IMR-90 (cell line): Measurements from ENCODE around the gene KRT6A.

Experiments used
- BHLHE40 ChIP-seq: fragments of 150-350 bp; IDR thresholded peaks from 2 replicates; pipeline ENCODE4 v1.6.1; 2016; ENCODE audit warnings: mild to moderate bottlenecking, low read depth, low read length
- CEBPB ChIP-seq: IDR thresholded peaks from 2 replicates; pipeline ENCODE4 v1.6.1; 2012; ENCODE audit warnings: low read depth, low read length, improper control_type of control experiment
- CHD1 ChIP-seq: IDR thresholded peaks from 2 replicates; pipeline ENCODE4 v1.6.1; 2012; ENCODE audit warnings: low read depth, low read length, improper control_type of control experiment
- CTCF ChIP-seq: conservative IDR thresholded peaks from 2 replicates; pipeline ENCODE4 v1.5.1; 2012; ENCODE audit warnings: mild to moderate bottlenecking, low read depth, low read length, improper control_type of control experiment
- FOS ChIP-seq: fragments of 150-350 bp; IDR thresholded peaks from 2 replicates; pipeline ENCODE4 v1.6.1; 2016; ENCODE audit warnings: low read depth, low read length
- MAFK ChIP-seq: IDR thresholded peaks from 2 replicates; pipeline ENCODE4 v1.6.1; 2012; ENCODE audit warnings: low read depth, low read length, improper control_type of control experiment
- MXI1 ChIP-seq: IDR thresholded peaks from 2 replicates; pipeline ENCODE4 v1.6.1; 2012; ENCODE audit warnings: low read depth, mild to moderate bottlenecking, low read length, moderate library complexity, borderline replicate concordance
- POLR2A ChIP-seq: IDR thresholded peaks from 2 replicates; pipeline ENCODE4 v1.6.1; 2012; ENCODE audit warnings: mild to moderate bottlenecking, low read depth, low read length
- RAD21 ChIP-seq: IDR thresholded peaks from 2 replicates; pipeline ENCODE4 v1.6.1; 2012; ENCODE audit warnings: low read length, improper control_type of control experiment
- RFX5 ChIP-seq: IDR thresholded peaks from 2 replicates; pipeline ENCODE4 v1.8.0; 2012; ENCODE audit warnings: low read depth, mild to moderate bottlenecking, low read length, moderate library complexity
- SMC3 ChIP-seq: fragments of 150-350 bp; IDR thresholded peaks from 2 replicates; pipeline ENCODE4 v1.6.1; 2016; ENCODE audit warnings: low read depth, mild to moderate bottlenecking, antibody characterized with exemption, low read length, moderate library complexity
- USF2 ChIP-seq: fragments of 150-350 bp; IDR thresholded peaks from 2 replicates; pipeline ENCODE4 v1.6.1; 2017; ENCODE audit warnings: mild to moderate bottlenecking, antibody characterized with exemption, low read length, low read depth
- TF ChIP-seq, protein P1 (sequence below): fragments of 150-350 bp; IDR thresholded peaks from 2 replicates; pipeline ENCODE4 v1.6.1; 2016; ENCODE audit warnings: low read depth, mild to moderate bottlenecking, low read length, moderate library complexity, borderline replicate concordance

GRCh38 chr12:52525661-52526499 is 32.8 kb upstream of the KRT6A start:
- no peak for TF ChIP-seq POLR2A
- no peak for TF ChIP-seq CTCF
- TF ChIP-seq FOS, result no peak
- TF ChIP-seq SMC3, result no peak
- TF ChIP-seq RAD21, result no peak
- no peak for TF ChIP-seq MAFK
- no peak for TF ChIP-seq BHLHE40
- TF ChIP-seq CEBPB, result no peak
- TF ChIP-seq MXI1, result no peak
- no peak for TF ChIP-seq USF2
- no peak for TF ChIP-seq RFX5
- TF ChIP-seq CHD1, result no peak
- TF ChIP-seq, protein P1, sequence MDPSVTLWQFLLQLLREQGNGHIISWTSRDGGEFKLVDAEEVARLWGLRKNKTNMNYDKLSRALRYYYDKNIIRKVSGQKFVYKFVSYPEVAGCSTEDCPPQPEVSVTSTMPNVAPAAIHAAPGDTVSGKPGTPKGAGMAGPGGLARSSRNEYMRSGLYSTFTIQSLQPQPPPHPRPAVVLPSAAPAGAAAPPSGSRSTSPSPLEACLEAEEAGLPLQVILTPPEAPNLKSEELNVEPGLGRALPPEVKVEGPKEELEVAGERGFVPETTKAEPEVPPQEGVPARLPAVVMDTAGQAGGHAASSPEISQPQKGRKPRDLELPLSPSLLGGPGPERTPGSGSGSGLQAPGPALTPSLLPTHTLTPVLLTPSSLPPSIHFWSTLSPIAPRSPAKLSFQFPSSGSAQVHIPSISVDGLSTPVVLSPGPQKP, result no peak
